ENCODE data around the gene SYMPK. TPM values are rescaled to one million over a fixed set of nuclear protein-coding genes. Genes with fewer than 3 reads are reported as not detected.

The SYMPK gene
- total RNA-seq, 1 donor = 42.0 TPM

GRCh38 chr19:45820413-45821102 lies 42.4 kb downstream of the SYMPK start:
- TF ChIP-seq, protein P1, sequence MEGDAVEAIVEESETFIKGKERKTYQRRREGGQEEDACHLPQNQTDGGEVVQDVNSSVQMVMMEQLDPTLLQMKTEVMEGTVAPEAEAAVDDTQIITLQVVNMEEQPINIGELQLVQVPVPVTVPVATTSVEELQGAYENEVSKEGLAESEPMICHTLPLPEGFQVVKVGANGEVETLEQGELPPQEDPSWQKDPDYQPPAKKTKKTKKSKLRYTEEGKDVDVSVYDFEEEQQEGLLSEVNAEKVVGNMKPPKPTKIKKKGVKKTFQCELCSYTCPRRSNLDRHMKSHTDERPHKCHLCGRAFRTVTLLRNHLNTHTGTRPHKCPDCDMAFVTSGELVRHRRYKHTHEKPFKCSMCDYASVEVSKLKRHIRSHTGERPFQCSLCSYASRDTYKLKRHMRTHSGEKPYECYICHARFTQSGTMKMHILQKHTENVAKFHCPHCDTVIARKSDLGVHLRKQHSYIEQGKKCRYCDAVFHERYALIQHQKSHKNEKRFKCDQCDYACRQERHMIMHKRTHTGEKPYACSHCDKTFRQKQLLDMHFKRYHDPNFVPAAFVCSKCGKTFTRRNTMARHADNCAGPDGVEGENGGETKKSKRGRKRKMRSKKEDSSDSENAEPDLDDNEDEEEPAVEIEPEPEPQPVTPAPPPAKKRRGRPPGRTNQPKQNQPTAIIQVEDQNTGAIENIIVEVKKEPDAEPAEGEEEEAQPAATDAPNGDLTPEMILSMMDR (IDR thresholded peaks at IDR 0.05; ENCODE audit: extremely low read depth, low read depth, low read length) = no peak
- H4K20me1 ChIP-seq (ENCODE audit: insufficient read depth, low read length) = peaks cover 3% of the 10 kb centered on the region
- H3K4me3 ChIP-seq (ENCODE audit: insufficient read depth, low read length) = no peak overlapping the region
- no peak overlapping the region for H3K27ac ChIP-seq (ENCODE audit: low read depth, low read length)
- peak; percentile 72 for DNase-seq (ENCODE audit: insufficient read length, low spot score, missing footprints)
- H3K27me3 ChIP-seq (ENCODE audit: insufficient read depth, low read length) = no peaks in the 10 kb centered on the region
- H2AFZ ChIP-seq (ENCODE audit: low read length) = no peak overlapping the region
- H3K79me2 ChIP-seq (ENCODE audit: insufficient read depth, low read length) = no peaks in the 10 kb centered on the region
- no peaks in the 10 kb centered on the region for H3K9me3 ChIP-seq (ENCODE audit: low read depth, low read length)
- H3K4me2 ChIP-seq (ENCODE audit: insufficient read depth, low read length) = no peak overlapping the region
- no peaks in the 10 kb centered on the region for H3K4me1 ChIP-seq (ENCODE audit: insufficient read depth, low read length)
- H3K36me3 ChIP-seq (ENCODE audit: insufficient read depth, low read length) = peaks cover 40% of the 10 kb centered on the region

DNA sequence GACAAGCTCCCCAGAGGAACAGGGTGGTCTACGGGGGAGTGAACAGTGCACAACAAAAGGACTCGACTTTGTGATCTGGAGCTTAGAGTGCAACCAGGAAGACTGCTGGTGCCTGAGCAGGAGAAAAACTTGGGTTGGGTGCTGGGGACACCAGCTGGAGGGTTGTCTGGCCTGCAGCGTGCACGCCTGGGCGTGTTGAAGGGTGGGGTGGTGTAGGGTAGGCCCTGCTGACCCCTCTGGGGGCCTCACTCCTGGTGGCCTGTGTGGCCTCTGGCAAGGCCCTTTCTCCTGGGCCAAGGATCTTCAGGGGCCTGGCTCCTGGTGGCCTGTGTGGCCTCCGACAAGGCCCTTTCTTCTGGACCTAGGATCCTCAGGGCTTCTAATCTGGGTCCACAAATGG lies 43.2 kb downstream of the SYMPK start:
- TF ChIP-seq, protein P1 (IDR thresholded peaks at IDR 0.05; ENCODE audit: extremely low read depth, low read depth, low read length) = no peak

DNA sequence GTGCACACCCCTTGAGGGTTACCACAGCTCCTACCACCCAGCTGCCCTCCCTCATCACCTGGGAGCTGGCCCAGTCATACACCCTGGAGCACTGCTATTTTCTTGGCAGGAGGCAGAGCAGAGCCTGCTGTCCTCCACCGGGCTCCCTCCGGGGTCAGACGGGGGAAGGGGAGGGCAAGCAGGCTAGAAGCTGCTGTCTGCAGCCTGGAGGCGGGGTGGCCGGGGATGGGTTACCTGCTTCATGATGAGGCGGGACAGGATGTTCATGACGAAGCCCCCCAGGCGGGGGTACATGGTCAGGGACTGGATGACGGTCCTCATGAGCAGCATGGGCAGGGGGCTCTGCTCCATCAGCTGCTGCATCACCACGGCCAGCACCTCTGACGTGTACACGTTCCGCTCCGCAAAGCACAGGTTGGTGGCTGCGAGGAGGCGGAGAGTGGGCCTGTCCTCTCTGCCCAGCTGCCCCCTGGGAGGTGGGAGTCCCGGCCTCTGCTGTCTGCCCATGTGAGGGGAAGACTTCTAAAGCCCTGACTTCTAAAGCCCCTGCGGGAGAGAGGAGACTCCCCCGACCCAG lies 45.1 kb downstream of the SYMPK start:
- Histone ChIP-seq H3K36me3 (ENCODE audit: insufficient read depth, low read length) (peaks cover 24% of the 10 kb centered on the region), H3K27ac (ENCODE audit: low read depth, low read length) (no peak overlapping the region), H3K79me2 (ENCODE audit: insufficient read depth, low read length) (no peaks in the 10 kb centered on the region), H3K4me2 (ENCODE audit: insufficient read depth, low read length) (no peak overlapping the region), H3K4me1 (ENCODE audit: insufficient read depth, low read length) (peaks cover 6% of the 10 kb centered on the region), H2AFZ (ENCODE audit: low read length) (no peak overlapping the region), H3K9me3 (ENCODE audit: low read depth, low read length) (no peaks in the 10 kb centered on the region), H4K20me1 (ENCODE audit: insufficient read depth, low read length) (peaks cover 3% of the 10 kb centered on the region), H3K4me3 (ENCODE audit: insufficient read depth, low read length) (no peak overlapping the region), H3K27me3 (ENCODE audit: insufficient read depth, low read length) (no peaks in the 10 kb centered on the region)
- peak; percentile 89 for DNase-seq (ENCODE audit: insufficient read length, low spot score, missing footprints)
- TF ChIP-seq, protein P1 (IDR thresholded peaks at IDR 0.05; ENCODE audit: extremely low read depth, low read depth, low read length) = no peak

More for the DNA sequence above, 43.2 kb downstream of the SYMPK start:
- no peaks in the 10 kb centered on the region for H3K9me3 ChIP-seq (ENCODE audit: low read depth, low read length)
- H3K36me3 ChIP-seq (ENCODE audit: insufficient read depth, low read length) = peaks cover 38% of the 10 kb centered on the region
- no peak overlapping the region for H3K4me3 ChIP-seq (ENCODE audit: insufficient read depth, low read length)
- DNase-seq (ENCODE audit: insufficient read length, low spot score, missing footprints) = peak; percentile 80
- peaks cover 3% of the 10 kb centered on the region for H4K20me1 ChIP-seq (ENCODE audit: insufficient read depth, low read length)
- no peaks in the 10 kb centered on the region for H3K27me3 ChIP-seq (ENCODE audit: insufficient read depth, low read length)
- H3K27ac ChIP-seq (ENCODE audit: low read depth, low read length) = no peak overlapping the region
- H2AFZ ChIP-seq (ENCODE audit: low read length) = no peak overlapping the region
- no peak overlapping the region for H3K4me2 ChIP-seq (ENCODE audit: insufficient read depth, low read length)
- H3K79me2 ChIP-seq (ENCODE audit: insufficient read depth, low read length) = no peaks in the 10 kb centered on the region
- no peaks in the 10 kb centered on the region for H3K4me1 ChIP-seq (ENCODE audit: insufficient read depth, low read length)

GRCh38 chr19:45817010-45817724 lies 45.8 kb downstream of the SYMPK start:
- Histone ChIP-seq H3K79me2 (ENCODE audit: insufficient read depth, low read length) (no peaks in the 10 kb centered on the region), H3K4me2 (ENCODE audit: insufficient read depth, low read length) (no peak overlapping the region), H3K4me3 (ENCODE audit: insufficient read depth, low read length) (no peak overlapping the region), H3K27me3 (ENCODE audit: insufficient read depth, low read length) (no peaks in the 10 kb centered on the region), H2AFZ (ENCODE audit: low read length) (no peak overlapping the region), H3K4me1 (ENCODE audit: insufficient read depth, low read length) (peaks cover 6% of the 10 kb centered on the region), H3K36me3 (ENCODE audit: insufficient read depth, low read length) (peaks cover 22% of the 10 kb centered on the region), H3K27ac (ENCODE audit: low read depth, low read length) (peak overlapping the region; percentile 28), H3K9me3 (ENCODE audit: low read depth, low read length) (no peaks in the 10 kb centered on the region), H4K20me1 (ENCODE audit: insufficient read depth, low read length) (peaks cover 3% of the 10 kb centered on the region)
- DNase-seq (ENCODE audit: insufficient read length, low spot score, missing footprints) = peak; percentile 100
- TF ChIP-seq, protein P1 (IDR thresholded peaks at IDR 0.05; ENCODE audit: extremely low read depth, low read depth, low read length) = peak; percentile 100
